ENCODE measurements around the gene JHY.

DNA sequence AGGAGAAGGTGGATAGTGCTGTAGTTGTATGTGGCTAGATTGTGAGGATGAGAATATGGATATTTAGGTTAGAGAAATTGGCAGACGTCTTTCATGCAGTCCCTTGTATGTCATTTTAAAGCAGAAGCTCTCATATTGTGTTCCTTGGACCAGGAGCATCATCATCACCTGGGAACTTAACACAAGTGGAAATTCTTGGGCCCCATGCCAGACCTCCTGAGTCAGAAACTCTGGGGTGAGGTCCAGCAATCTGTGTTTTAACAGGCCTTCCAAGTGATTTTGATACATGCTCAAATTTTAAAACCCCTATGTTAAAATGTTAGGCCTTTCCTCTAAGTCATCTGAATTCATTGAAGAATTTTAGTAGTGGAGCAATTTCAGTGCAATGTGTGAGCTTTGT, 34.8 kb downstream of the JHY start:
- TF ChIP-seq SUZ12 (IDR thresholded peaks at IDR 0.05; ENCODE audit: extremely low read depth, insufficient read depth, insufficient read length) = no peak
- no peak for TF ChIP-seq ZNF274 (IDR thresholded peaks at IDR 0.05; ENCODE audit: low read depth, low read length)
- no peak for TF ChIP-seq YY1 (IDR thresholded peaks at IDR 0.05; ENCODE audit: insufficient read depth, insufficient read length)
